GM20000 (cell line): ENCODE data around the gene HDAC4.
A peak's percentile ranks its signal among the peaks of the same experiment; 100 is the strongest.

Experiments
- DNase-seq: peaks from one replicate; pipeline ENCODE4 v3.0.0; 2012; ENCODE audit warnings: low spot score
- TF ChIP-seq, protein P1 (sequence below): IDR thresholded peaks from 2 replicates; pipeline ENCODE4 v1.5.1; 2012; ENCODE audit warnings: mild to moderate bottlenecking, control low read depth; ENCODE audit errors: extremely low read depth, missing control alignments

HDAC4 gene

GRCh38 chr2:239385096-239386000 is 15.5 kb downstream of the HDAC4 start:
- TF ChIP-seq, protein P1, sequence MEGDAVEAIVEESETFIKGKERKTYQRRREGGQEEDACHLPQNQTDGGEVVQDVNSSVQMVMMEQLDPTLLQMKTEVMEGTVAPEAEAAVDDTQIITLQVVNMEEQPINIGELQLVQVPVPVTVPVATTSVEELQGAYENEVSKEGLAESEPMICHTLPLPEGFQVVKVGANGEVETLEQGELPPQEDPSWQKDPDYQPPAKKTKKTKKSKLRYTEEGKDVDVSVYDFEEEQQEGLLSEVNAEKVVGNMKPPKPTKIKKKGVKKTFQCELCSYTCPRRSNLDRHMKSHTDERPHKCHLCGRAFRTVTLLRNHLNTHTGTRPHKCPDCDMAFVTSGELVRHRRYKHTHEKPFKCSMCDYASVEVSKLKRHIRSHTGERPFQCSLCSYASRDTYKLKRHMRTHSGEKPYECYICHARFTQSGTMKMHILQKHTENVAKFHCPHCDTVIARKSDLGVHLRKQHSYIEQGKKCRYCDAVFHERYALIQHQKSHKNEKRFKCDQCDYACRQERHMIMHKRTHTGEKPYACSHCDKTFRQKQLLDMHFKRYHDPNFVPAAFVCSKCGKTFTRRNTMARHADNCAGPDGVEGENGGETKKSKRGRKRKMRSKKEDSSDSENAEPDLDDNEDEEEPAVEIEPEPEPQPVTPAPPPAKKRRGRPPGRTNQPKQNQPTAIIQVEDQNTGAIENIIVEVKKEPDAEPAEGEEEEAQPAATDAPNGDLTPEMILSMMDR: no peak
- DNase-seq: no peak

- DNase-seq: no peak
- TF ChIP-seq, protein P1: no peak
Measured at GRCh38 chr2:239383759-239384156, 17.1 kb downstream of the HDAC4 start.

DNA sequence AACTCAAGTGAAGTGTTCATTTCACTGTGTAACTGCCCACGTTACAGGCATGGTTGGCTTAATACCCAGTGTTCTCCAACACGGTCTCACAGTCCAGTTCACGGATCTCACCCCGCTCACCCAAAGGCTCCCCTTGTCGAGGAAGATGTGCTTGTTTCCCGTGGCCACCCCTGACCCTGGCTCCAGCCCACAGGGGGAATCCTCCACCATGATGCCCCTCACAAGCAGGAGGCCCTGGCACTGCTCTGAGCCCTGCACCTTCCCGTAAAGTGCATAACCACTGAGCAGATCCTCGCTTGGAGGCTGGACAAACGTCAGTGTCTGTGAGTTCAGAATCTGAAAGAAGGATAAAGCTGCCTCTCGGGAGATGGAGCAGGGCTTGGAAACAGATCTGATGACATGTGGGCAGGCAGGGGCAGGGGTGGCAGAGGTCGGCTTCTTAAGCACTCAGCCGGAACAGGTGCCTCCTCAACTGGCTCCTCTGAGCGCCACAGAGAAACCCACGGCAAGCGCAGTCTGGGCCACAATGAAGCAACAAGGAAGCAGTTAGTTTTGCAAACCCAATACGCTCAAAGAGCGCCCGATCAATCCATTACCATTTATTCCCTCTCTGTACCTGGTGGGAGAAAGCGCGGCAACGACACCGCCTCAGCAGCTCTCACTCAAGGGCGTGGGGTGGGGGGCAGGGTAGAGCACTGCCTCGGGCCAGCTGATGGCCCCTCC is 17.6 kb downstream of the HDAC4 start:
- no peak for DNase-seq

DNA sequence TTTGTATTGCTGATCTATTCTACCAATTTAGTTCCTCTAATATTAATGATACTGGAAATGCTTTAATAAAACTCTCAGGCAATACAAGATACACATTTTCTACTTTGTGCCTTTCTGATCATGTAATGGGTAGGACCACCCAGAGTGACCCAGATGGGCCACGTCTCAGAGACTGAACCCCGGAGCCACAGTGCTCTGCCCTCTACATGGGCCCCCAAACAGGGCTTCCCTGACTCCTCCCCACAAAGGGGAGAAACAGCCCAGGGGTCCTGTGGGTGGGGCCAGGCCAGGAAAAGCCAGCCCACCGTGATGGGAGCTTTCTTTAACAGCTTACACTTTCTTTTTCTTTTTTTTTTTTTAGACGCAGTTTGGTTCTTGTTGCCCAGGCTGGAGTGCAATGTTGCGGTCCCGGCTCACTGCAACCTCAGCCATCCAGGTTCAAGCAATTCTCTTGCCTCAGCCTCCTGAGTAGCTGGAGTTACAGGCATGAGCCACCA is 18.4 kb downstream of the HDAC4 start:
- no peak for DNase-seq
- TF ChIP-seq, protein P1: no peak

More for the DNA sequence above, 17.6 kb downstream of the HDAC4 start:
- TF ChIP-seq, protein P1: no peak

GRCh38 chr2:239381709-239382134 is 19.1 kb downstream of the HDAC4 start:
- DNase-seq: peak; percentile 84
- TF ChIP-seq, protein P1: no peak

- TF ChIP-seq, protein P1: no peak
Measured at GRCh38 chr2:239380831-239381708, 19.8 kb downstream of the HDAC4 start.

More at GRCh38 chr2:239380831-239381708, 19.8 kb downstream of the HDAC4 start:
- peak; percentile 65 for DNase-seq
